Lung (tissue), 12 donors: ENCODE results near the gene ADAMTS9. TPM values are rescaled to one million over a fixed set of nuclear protein-coding genes. Genes with fewer than 3 reads are reported as not detected.

Source experiments
- ATAC-seq: fragments of 200-7000 bp; cut with Tn5 transposase; one replicate; pipeline ENCODE4 v1.9.1; 2020; ENCODE audit warnings: moderate number of reproducible peaks; ENCODE audit not compliant: insufficient read depth, low FRiP score
- DNase-seq, 3 donors: peaks; one replicate each; pipeline ENCODE4 v3.0.0-alpha.2; 2013 to 2017
- H3K27ac ChIP-seq, 2 donors: one replicate each; pipeline ENCODE4 v1.5.1; 2013; ENCODE audit warnings: mild to moderate bottlenecking in 2 of 2, moderate library complexity in 2 of 2, control low read depth in 1 of 2, inconsistent platforms in 1 of 2, low read depth in 1 of 2, low read length in 1 of 2
- H3K27me3 ChIP-seq, 3 donors: one replicate each; pipeline ENCODE4 v1.5.1; 2013; ENCODE audit warnings: low read length in 2 of 3; ENCODE audit not compliant: control insufficient read depth in 3 of 3, insufficient read depth in 3 of 3
- H3K36me3 ChIP-seq, 4 donors: one replicate each; pipeline ENCODE4 v1.5.1; 2013; ENCODE audit warnings: low read length in 4 of 4, mild to moderate bottlenecking in 1 of 4, moderate library complexity in 1 of 4; ENCODE audit not compliant: control insufficient read depth in 4 of 4, insufficient read depth in 4 of 4
- H3K4me1 ChIP-seq, 5 donors: one replicate each; pipeline ENCODE4 v1.5.1; 2013; ENCODE audit warnings: low read length in 5 of 5, mild to moderate bottlenecking in 2 of 5, moderate library complexity in 1 of 5; ENCODE audit not compliant: control insufficient read depth in 5 of 5, insufficient read depth in 5 of 5
- H3K4me3 ChIP-seq: one replicate; pipeline ENCODE4 v1.5.1; 2013; ENCODE audit warnings: mild to moderate bottlenecking, control low read depth, moderate library complexity
- H3K9ac ChIP-seq, 2 donors: one replicate each; pipeline ENCODE4 v1.5.1; 2013; ENCODE audit warnings: low read length in 2 of 2, control low read depth in 1 of 2; ENCODE audit not compliant: insufficient read depth in 1 of 2
- H3K9me3 ChIP-seq, 4 donors: one replicate each; pipeline ENCODE4 v1.5.1; 2013; ENCODE audit warnings: low read length in 3 of 4, mild to moderate bottlenecking in 1 of 4, moderate library complexity in 1 of 4; ENCODE audit not compliant: control insufficient read depth in 4 of 4, insufficient read depth in 3 of 4
- WGBS, 2 donors: extraction: QIAGEN DNeasy Blood & Tissue Kit; methylation state at CpG; one replicate each; pipeline ENCODE4 v1.1.7; 2013; 5-methylcytosine and 5-hydroxymethylcytosine counted together
- polyA plus RNA-seq, 2 donors: library from polyadenylated mRNA; stranded (reverse); fragments of 200-250 nt; gene quantifications; one replicate each; pipeline ENCODE4 v1.2.1, GENCODE V29; 2013
- total RNA-seq, 2 donors: library from RNA; depleted of rRNA in 1 of 2; stranded (reverse); fragments of >200 nt in 1 of 2; gene quantifications; one replicate each; pipeline ENCODE4 v1.2.1, GENCODE V29; 2014 to 2021
- TF ChIP-seq, protein P1 (sequence below): IDR thresholded peaks from 2 replicates; pipeline ENCODE4 v1.5.1; 2012; ENCODE audit warnings: mild to moderate bottlenecking; ENCODE audit errors: control extremely low read depth, extremely low read depth
- donor health status: control.
- donor health status: control.
- donor health status: Bipolar disorder and iron deficiency.
- donor health status: healthy.
- donor health status: DM: yes; HTN: yes; CAD: no.

The ADAMTS9 gene
- total and polyA plus RNA-seq, 4 donors = 29.9 to 75.6 (median 42.9) TPM

DNA sequence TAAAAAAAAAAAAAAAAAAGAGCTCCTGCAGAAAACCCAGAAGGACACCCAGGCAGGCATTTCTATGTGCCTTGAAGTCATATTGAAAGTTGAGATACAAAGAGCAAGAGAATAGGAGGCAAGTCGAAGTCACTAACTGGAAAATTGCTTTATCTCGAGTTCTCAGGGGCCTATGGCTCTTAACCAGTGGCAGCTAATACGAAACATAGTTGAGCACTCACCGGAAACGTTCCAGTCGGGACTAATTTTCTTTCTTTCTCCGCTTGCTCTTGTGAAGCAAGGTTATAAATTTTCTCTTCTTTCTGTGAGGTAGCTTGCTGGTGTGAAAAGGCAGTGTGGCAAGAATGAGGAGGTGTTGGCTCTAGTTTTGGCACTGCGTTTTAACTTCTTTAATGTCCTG lies 181.5 kb downstream of the ADAMTS9 start:
- TF ChIP-seq, protein P1, sequence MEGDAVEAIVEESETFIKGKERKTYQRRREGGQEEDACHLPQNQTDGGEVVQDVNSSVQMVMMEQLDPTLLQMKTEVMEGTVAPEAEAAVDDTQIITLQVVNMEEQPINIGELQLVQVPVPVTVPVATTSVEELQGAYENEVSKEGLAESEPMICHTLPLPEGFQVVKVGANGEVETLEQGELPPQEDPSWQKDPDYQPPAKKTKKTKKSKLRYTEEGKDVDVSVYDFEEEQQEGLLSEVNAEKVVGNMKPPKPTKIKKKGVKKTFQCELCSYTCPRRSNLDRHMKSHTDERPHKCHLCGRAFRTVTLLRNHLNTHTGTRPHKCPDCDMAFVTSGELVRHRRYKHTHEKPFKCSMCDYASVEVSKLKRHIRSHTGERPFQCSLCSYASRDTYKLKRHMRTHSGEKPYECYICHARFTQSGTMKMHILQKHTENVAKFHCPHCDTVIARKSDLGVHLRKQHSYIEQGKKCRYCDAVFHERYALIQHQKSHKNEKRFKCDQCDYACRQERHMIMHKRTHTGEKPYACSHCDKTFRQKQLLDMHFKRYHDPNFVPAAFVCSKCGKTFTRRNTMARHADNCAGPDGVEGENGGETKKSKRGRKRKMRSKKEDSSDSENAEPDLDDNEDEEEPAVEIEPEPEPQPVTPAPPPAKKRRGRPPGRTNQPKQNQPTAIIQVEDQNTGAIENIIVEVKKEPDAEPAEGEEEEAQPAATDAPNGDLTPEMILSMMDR = no peak
- no peak overlapping the region for H3K9ac ChIP-seq
- no peaks in the 10 kb centered on the region for H3K27me3 ChIP-seq
- ATAC-seq (no peak), DNase-seq (no peak)
- no peak overlapping the region for H3K27ac ChIP-seq
- H3K4me1 ChIP-seq = peaks cover 0 to 2% (median 0%) of the 10 kb centered on the region in 5 donors
- no peaks in the 10 kb centered on the region for H3K36me3 ChIP-seq
- no peaks in the 10 kb centered on the region for H3K9me3 ChIP-seq
- 88 to 92% methylated on average over 8 of the region's 8 CpGs for WGBS, 2 donors
- no peak overlapping the region for H3K4me3 ChIP-seq

DNA sequence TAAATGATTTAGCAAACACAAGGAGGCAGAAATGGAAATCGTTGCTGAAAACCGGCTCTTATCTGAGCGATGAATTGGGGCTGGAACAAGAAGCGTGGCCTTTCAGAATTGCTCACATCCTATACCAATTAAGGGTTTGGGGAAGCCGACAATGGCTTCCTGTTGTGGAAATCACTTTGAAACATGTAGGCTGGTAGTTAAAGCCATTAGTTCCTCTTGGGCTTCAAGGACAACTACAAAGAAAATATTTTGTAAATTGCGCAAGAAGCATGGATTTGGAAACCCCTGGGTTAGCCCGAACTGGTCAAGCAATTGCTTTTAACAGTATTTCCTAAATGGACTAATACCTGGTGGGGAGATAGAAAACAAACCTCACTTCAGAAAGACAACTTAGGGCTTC lies 182.4 kb downstream of the ADAMTS9 start:
- ATAC-seq (no peak), DNase-seq (no peak)
- TF ChIP-seq, protein P1 = no peak
- Histone ChIP-seq H3K36me3 (no peaks in the 10 kb centered on the region), H3K27ac (no peak overlapping the region), H3K4me3 (no peak overlapping the region), H3K9me3 (no peaks in the 10 kb centered on the region), H3K4me1 (peaks cover 0 to 2% (median 0%) of the 10 kb centered on the region in 5 donors), H3K9ac (no peak overlapping the region), H3K27me3 (no peaks in the 10 kb centered on the region)
- WGBS, 2 donors = 15 to 32% methylated on average over 7 of the region's 7 CpGs

DNA sequence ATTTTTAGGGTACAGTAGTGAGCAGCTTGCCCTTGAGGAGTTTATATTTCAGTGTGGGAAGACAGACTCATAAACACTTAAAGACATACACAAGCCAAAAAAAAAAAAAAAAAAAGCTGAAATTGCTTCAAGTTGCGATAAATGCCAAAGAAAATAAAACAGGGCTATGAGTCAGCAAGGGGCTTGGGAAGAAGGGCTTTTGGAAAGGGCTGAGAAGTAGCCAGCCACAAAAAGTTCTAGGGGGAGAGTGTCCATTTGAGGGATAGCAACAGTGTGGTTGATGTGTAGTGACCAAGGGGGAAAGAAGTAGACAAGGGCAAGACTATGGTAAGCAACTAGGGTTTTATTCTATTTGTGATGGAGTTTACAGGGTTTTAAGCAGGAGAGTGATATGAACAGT lies 185.5 kb downstream of the ADAMTS9 start:
- no peaks in the 10 kb centered on the region for H3K36me3 ChIP-seq
- 80 to 86% methylated on average over 1 of the region's 1 CpG for WGBS, 2 donors
- H3K9ac ChIP-seq = no peak overlapping the region
- no peak for DNase-seq
- TF ChIP-seq, protein P1 = no peak
- no peak overlapping the region for H3K4me3 ChIP-seq
- no peaks in the 10 kb centered on the region for H3K9me3 ChIP-seq
- no peaks in the 10 kb centered on the region for H3K27me3 ChIP-seq
- no peak for ATAC-seq
- peaks cover 0 to 2% (median 0%) of the 10 kb centered on the region in 5 donors for H3K4me1 ChIP-seq
- H3K27ac ChIP-seq = no peak overlapping the region

DNA sequence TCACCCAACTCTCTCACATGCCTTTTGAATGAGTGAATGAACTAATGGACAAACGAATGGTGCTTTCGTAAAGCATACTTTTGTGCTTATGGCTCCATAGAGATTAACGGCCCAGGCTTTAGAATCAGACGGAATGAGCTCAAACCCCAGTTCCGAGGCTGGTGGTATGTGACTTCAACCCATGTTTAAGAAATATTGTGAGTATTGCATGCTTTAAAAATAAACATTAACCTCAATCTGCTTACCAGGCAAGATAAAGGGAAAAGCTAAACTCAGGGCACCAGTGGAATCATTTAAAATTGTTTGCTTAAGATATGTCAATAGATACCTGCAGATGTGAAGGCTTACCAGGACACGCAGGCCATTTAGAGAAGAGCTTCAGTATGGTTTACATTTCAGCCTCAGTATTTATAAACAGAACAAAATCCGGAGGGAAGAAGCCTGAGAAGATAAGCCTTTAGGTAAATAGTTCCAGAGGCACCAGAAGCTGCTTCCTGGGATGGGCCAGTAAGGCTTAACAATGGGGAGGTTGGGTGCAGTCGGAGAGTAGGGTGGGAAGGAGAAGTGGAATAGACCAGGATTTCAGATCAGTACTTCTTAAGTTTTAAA lies 186.4 kb downstream of the ADAMTS9 start:
- no peak for ATAC-seq
- DNase-seq = no peak
- no peak overlapping the region for H3K9ac ChIP-seq
- no peaks in the 10 kb centered on the region for H3K9me3 ChIP-seq
- H3K36me3 ChIP-seq = no peaks in the 10 kb centered on the region
- no peak overlapping the region for H3K27ac ChIP-seq
- no peaks in the 10 kb centered on the region for H3K27me3 ChIP-seq
- no peak overlapping the region for H3K4me3 ChIP-seq
- H3K4me1 ChIP-seq = peaks cover 0 to 2% (median 0%) of the 10 kb centered on the region in 5 donors
- 43 to 47% methylated on average over 8 of the region's 8 CpGs for WGBS, 2 donors
- TF ChIP-seq, protein P1 = no peak
